HepG2 (cell line): Measurements from ENCODE around the gene RASSF4. TPM values are rescaled to one million over a fixed set of nuclear protein-coding genes. Genes with fewer than 3 reads are reported as not detected.

Source experiments
- ATAD3A ChIP-seq: sonication (generic); formaldehyde crosslinking; IDR thresholded peaks from 2 replicates; pipeline ENCODE4 v1.4.0; 2020; ENCODE audit warnings: missing genetic modification reagents
- HMG20B ChIP-seq: conservative IDR thresholded peaks from 2 replicates; pipeline ENCODE4 v1.6.1; 2016; ENCODE audit warnings: missing genetic modification reagents, missing compliant biosample characterization
- HNRNPUL1 ChIP-seq: fragments of 200-400 bp; formaldehyde crosslinking; IDR thresholded peaks from 2 replicates; pipeline ENCODE4 v1.6.1; 2017; ENCODE audit warnings: low read depth, mild to moderate bottlenecking, low read length, moderate library complexity
- HOXA9 ChIP-seq: sonication (generic); formaldehyde crosslinking; IDR thresholded peaks from 2 replicates; pipeline ENCODE4 v1.8.1; 2022; ENCODE audit warnings: missing genetic modification reagents, mild to moderate bottlenecking, moderate library complexity, borderline replicate concordance
- MIXL1 ChIP-seq: IDR thresholded peaks from 2 replicates; pipeline ENCODE4 v1.6.1; 2016
- NFE2L2 ChIP-seq: fragments of 150-350 bp; IDR thresholded peaks from 2 replicates; pipeline ENCODE4 v1.6.1; 2014; ENCODE audit warnings: low read length
- PLRG1 ChIP-seq: fragments of 450-650 bp; conservative IDR thresholded peaks from 2 replicates; pipeline ENCODE4 v1.6.1; 2016
- RCOR2 ChIP-seq: IDR thresholded peaks from 2 replicates; pipeline ENCODE4 v1.6.1; 2016; ENCODE audit warnings: missing biosample characterization, missing genetic modification reagents
- SMYD3 ChIP-seq: sonication (generic); formaldehyde crosslinking; IDR thresholded peaks from 2 replicates; pipeline ENCODE4 v1.8.1; 2023; ENCODE audit warnings: mild to moderate bottlenecking, missing genetic modification reagents
- TEAD3 ChIP-seq: optimal IDR thresholded peaks from 2 replicates; pipeline ENCODE3; 2016; ENCODE audit warnings: borderline replicate concordance
- XRCC5 ChIP-seq: fragments of 200-400 bp; formaldehyde crosslinking; optimal IDR thresholded peaks from 2 replicates; pipeline ENCODE3; 2017; ENCODE audit warnings: mild to moderate bottlenecking, low read length
- YEATS2 ChIP-seq: sonication (generic); formaldehyde crosslinking; IDR thresholded peaks from 2 replicates; pipeline ENCODE4 v1.4.0; 2020; ENCODE audit warnings: missing genetic modification reagents, borderline replicate concordance
- ZBTB20 ChIP-seq: sonication (generic); formaldehyde crosslinking; IDR thresholded peaks from 2 replicates; pipeline ENCODE4 v1.8.1; 2023; ENCODE audit warnings: missing genetic modification reagents, low read depth, mild to moderate bottlenecking, borderline replicate concordance
- ZBTB25 ChIP-seq: IDR thresholded peaks from 2 replicates; pipeline ENCODE4 v1.6.1; 2018; ENCODE audit warnings: missing genetic modification reagents
- ZBTB42 ChIP-seq: sonication (generic); formaldehyde crosslinking; IDR thresholded peaks from 2 replicates; pipeline ENCODE4 v1.5.0; 2020; ENCODE audit warnings: mild to moderate bottlenecking, missing genetic modification reagents
- ZBTB7B ChIP-seq: sonication (generic); formaldehyde crosslinking; IDR thresholded peaks from 2 replicates; pipeline ENCODE4 v1.4.0; 2020; ENCODE audit warnings: missing genetic modification reagents
- ZFY ChIP-seq: sonication (generic); formaldehyde crosslinking; IDR thresholded peaks from 2 replicates; pipeline ENCODE4 v1.4.0; 2020; ENCODE audit warnings: missing genetic modification reagents
- ZKSCAN8 ChIP-seq: IDR thresholded peaks from 2 replicates; pipeline ENCODE4 v1.6.1; 2016; ENCODE audit warnings: borderline replicate concordance, missing genetic modification reagents, missing compliant biosample characterization
- ZMYM4 ChIP-seq: sonication (generic); formaldehyde crosslinking; IDR thresholded peaks from 2 replicates; pipeline ENCODE4 v1.8.1; 2023; ENCODE audit warnings: mild to moderate bottlenecking, missing genetic modification reagents
- ZNF143 ChIP-seq: sonication (generic); formaldehyde crosslinking; IDR thresholded peaks from 2 replicates; pipeline ENCODE4 v1.4.0; 2020; ENCODE audit warnings: missing genetic modification reagents
- ZNF224 ChIP-seq: sonication (generic); formaldehyde crosslinking; IDR thresholded peaks from 2 replicates; pipeline ENCODE4 v1.5.0; 2020; ENCODE audit warnings: mild to moderate bottlenecking, missing genetic modification reagents
- ZNF567 ChIP-seq: sonication (generic); formaldehyde crosslinking; IDR thresholded peaks from 2 replicates; pipeline ENCODE4 v1.8.1; 2023; ENCODE audit warnings: mild to moderate bottlenecking, missing genetic modification reagents, borderline replicate concordance
- ZNF574 ChIP-seq: sonication (generic); formaldehyde crosslinking; IDR thresholded peaks from 2 replicates; pipeline ENCODE4 v1.4.0; 2020; ENCODE audit warnings: missing genetic modification reagents
- ZNF577 ChIP-seq: sonication (generic); formaldehyde crosslinking; IDR thresholded peaks from 2 replicates; pipeline ENCODE4 v1.4.0; 2020; ENCODE audit warnings: mild to moderate bottlenecking, low read depth, missing genetic modification reagents, borderline replicate concordance
- ZNF670 ChIP-seq: sonication (generic); formaldehyde crosslinking; IDR thresholded peaks from 2 replicates; pipeline ENCODE4 v1.8.0; 2022; ENCODE audit warnings: mild to moderate bottlenecking, missing genetic modification reagents, borderline replicate concordance
- ZNF724P ChIP-seq: sonication (generic); formaldehyde crosslinking; IDR thresholded peaks from 2 replicates; pipeline ENCODE4 v1.8.0; 2022; ENCODE audit warnings: missing genetic modification reagents, borderline replicate concordance
- polyA plus RNA-seq, 8 experiments: library from polyadenylated mRNA; depleted of rRNA in 3 of 8; stranded (reverse) in 7 of 8; unstranded in 1 of 8; fragments of >200 nt; fragmentation: Illumina TruSeq in 4 of 8; extraction: Trizol in 4 of 8; gene quantifications; 2 replicates each; pipeline versions ENCODE4 v1.2.1 to v1.2.3, GENCODE V29; 2011 to 2016; ENCODE audit warnings: low read depth in 4 of 8, missing spikeins in 1 of 8, mixed read lengths in 1 of 8; ENCODE audit not compliant: insufficient read depth in 1 of 8
- total RNA-seq, 5 experiments: library from RNA; depleted of rRNA; stranded (reverse); fragments of >200 nt; fragmentation: Illumina TruSeq; extraction: Trizol; gene quantifications; 2 replicates each; pipeline ENCODE4 v1.2.3, GENCODE V29; 2016; ENCODE audit warnings: low read depth in 1 of 5
- TF ChIP-seq, protein P1 (sequence below): sonication (generic); formaldehyde crosslinking; conservative IDR thresholded peaks from 2 replicates; pipeline ENCODE4 v1.8.0; 2022; ENCODE audit warnings: mild to moderate bottlenecking, moderate library complexity, missing genetic modification reagents

The RASSF4 gene
- total and polyA plus RNA-seq, 2 of the 13 experiments (the other 11 are each of a cell fraction or from before 2014, with no cell fraction given): 34.0 to 51.7 TPM

GRCh38 chr10:44959247-44960087 lies at the start of gene RASSF4 (continued):
- TF ChIP-seq XRCC5 (peak; percentile 41), PLRG1 (no peak), ZFY (CRISPR knock-in tag) (peak; percentile 97), ZMYM4 (CRISPR knock-in tag) (peak; percentile 69; the same call in 1 of the 2 replicates), ZNF143 (CRISPR knock-in tag) (peak; percentile 23; the same call in 1 of the 2 replicates), HOXA9 (CRISPR knock-in tag) (no peak), NFE2L2 (no peak), HNRNPUL1 (no peak), ZNF724P (CRISPR knock-in tag) (no peak), MIXL1 (CRISPR knock-in tag) (no peak), RCOR2 (CRISPR knock-in tag) (no peak), ZNF224 (CRISPR knock-in tag) (no peak), ZBTB7B (CRISPR knock-in tag) (peak; percentile 53), SMYD3 (CRISPR knock-in tag) (no peak), ZKSCAN8 (CRISPR knock-in tag) (no peak), ZBTB42 (peak; percentile 77; the same call in 1 of the 2 replicates), YEATS2 (CRISPR knock-in tag) (peak; percentile 71; the same call in 1 of the 2 replicates), ZNF567 (CRISPR knock-in tag) (no peak), HMG20B (CRISPR knock-in tag) (peak; percentile 75), ZNF577 (CRISPR knock-in tag) (no peak), ZNF670 (CRISPR knock-in tag) (no peak), ZBTB25 (CRISPR knock-in tag) (peak; percentile 70), ATAD3A (CRISPR knock-in tag) (no peak), ZBTB20 (CRISPR knock-in tag) (no peak; the same call in 1 of the 2 replicates), ZNF574 (CRISPR knock-in tag) (peak; percentile 62), TEAD3 (CRISPR knock-in tag) (peak; percentile 44)
- TF ChIP-seq, protein P1, sequence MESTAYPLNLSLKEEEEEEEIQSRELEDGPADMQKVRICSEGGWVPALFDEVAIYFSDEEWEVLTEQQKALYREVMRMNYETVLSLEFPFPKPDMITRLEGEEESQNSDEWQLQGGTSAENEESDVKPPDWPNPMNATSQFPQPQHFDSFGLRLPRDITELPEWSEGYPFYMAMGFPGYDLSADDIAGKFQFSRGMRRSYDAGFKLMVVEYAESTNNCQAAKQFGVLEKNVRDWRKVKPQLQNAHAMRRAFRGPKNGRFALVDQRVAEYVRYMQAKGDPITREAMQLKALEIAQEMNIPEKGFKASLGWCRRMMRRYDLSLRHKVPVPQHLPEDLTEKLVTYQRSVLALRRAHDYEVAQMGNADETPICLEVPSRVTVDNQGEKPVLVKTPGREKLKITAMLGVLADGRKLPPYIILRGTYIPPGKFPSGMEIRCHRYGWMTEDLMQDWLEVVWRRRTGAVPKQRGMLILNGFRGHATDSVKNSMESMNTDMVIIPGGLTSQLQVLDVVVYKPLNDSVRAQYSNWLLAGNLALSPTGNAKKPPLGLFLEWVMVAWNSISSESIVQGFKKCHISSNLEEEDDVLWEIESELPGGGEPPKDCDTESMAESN (CRISPR knock-in tag): peak; percentile 58; the same call in 1 of the 2 replicates
